ENCODE data around the gene LMO7.
"Not testable (repeated sequence)": the region's sequence is repeated elsewhere in the genome, so short reads cannot be mapped to it uniquely, and the experiment has no call there.

Gene LMO7

GRCh38 chr13:75647126-75647784 is 11.1 kb downstream of the LMO7 start:
- DNase-seq (ENCODE audit: low read depth in 4 of 4, low spot score in 1 of 4): no peak

- DNase-seq (ENCODE audit: low read depth in 4 of 4, low spot score in 1 of 4): no peak
Measured at GRCh38 chr13:75648446-75648845, 12.3 kb downstream of the LMO7 start.

DNA sequence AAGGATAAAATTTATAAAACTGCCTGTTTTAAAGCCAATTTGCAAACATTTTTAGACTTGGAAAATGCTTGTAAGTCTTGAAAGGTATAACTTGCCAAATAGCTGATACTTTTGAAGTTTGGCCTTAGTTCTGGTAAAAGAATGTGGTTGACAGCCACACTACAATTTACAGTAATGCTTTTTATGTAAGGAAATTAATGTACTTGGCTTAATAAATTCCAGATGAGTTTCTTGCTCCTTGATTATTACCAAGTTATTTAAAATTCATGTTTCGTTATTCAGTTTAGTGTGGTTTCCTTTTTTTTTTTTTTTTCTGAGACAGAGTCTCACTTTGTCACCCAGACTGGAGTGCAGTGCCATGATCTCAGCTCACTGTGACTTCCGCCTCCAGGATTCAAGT is 14.9 kb downstream of the LMO7 start:
- no peak for DNase-seq (ENCODE audit: low read depth in 4 of 4, low spot score in 1 of 4)

- DNase-seq (ENCODE audit: low read depth in 4 of 4, low spot score in 1 of 4): no peak
Measured at GRCh38 chr13:75652726-75653125, 16.6 kb downstream of the LMO7 start.

- DNase-seq (ENCODE audit: low read depth in 4 of 4, low spot score in 1 of 4): no peak
Measured at GRCh38 chr13:75656425-75656989, 20.4 kb downstream of the LMO7 start.

GRCh38 chr13:75657111-75657510 is 21.0 kb downstream of the LMO7 start:
- DNase-seq (ENCODE audit: low read depth in 4 of 4, low spot score in 1 of 4): no peak

- no peak for DNase-seq (ENCODE audit: low read depth in 4 of 4, low spot score in 1 of 4)
Measured at GRCh38 chr13:75660694-75661093, 24.6 kb downstream of the LMO7 start.

DNA sequence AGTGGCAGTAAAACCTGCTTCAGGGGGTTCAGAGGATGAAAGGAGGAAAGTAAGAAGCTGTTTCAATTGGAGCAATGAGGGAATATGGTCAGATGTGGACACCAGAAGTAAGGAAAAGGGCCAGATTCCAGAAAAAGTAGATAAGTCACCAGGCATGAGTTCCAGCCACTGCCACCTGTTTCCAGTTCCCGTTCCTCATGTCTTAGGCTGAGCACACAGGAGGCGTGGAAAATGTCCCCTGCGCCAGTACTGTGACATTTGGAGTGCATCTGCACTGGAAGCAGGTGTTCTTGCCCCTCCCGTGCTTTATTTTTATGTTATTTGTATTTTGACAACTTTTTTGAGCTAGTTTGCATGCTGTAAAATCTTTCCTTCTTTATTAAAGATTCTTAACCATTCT is 25.3 kb downstream of the LMO7 start:
- no peak for DNase-seq (ENCODE audit: low read depth in 4 of 4, low spot score in 1 of 4)

DNA sequence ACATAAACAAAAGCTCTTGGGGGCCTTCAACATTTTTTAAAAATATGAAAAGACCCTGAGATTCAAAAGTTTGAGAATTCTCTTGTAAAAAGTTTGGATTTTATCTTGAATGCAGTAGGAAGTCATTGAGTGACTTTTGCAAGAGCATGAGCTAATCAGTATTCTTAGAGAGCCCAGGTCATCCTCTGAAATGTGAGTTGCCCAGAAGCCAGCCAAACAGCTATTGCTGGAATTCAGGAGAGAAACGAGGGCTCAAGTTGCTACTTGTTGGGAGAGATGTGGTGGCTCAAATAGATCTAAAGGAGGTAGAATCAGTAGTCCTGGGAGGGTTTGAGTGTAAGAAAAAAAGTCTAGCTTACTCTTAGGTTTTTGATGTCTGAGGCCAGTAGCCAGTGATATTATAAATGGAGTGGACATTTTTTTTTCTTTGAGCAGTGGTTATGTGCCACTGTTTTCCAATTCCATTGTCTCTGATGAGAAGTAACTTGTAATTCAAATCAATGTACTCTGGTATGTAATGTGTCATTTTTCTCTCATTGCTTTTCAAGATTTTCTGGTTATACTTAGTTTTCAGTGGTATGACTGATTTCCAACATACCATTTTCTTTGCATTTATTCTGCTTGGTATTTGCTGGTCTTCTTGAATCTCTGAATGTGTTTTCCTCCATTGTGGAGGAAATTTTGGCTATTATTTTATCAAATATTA is 30.7 kb downstream of the LMO7 start:
- no peak for DNase-seq (ENCODE audit: low read depth in 4 of 4, low spot score in 1 of 4)

- DNase-seq (ENCODE audit: low read depth in 4 of 4, low spot score in 1 of 4): no peak
Measured at GRCh38 chr13:75669706-75670105, 33.6 kb downstream of the LMO7 start.

DNA sequence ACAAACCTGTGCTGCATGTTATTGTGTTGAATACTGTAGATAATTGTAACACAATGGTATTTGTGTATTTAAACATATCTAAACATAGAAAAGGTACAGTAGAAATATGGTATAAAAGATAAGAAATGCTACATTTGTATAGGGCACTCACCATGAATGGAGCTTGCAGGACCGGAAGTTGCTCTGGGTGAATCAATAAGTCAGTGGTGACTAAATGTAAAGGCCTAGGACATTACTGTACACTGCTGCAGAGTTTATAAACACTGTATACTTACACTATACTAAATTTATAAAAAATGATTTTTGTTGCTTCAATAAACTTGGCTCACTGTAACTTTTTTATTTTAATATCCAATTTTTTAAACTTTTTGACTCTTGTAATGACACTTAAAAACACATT is 34.4 kb downstream of the LMO7 start:
- no peak for DNase-seq (ENCODE audit: low read depth in 4 of 4, low spot score in 1 of 4)

- no peak for DNase-seq (ENCODE audit: low read depth in 4 of 4, low spot score in 1 of 4)
Measured at GRCh38 chr13:75675421-75675820, 39.3 kb downstream of the LMO7 start.

GRCh38 chr13:75679459-75679858 is 43.3 kb downstream of the LMO7 start:
- no peak for DNase-seq (ENCODE audit: low read depth in 4 of 4, low spot score in 1 of 4)

DNA sequence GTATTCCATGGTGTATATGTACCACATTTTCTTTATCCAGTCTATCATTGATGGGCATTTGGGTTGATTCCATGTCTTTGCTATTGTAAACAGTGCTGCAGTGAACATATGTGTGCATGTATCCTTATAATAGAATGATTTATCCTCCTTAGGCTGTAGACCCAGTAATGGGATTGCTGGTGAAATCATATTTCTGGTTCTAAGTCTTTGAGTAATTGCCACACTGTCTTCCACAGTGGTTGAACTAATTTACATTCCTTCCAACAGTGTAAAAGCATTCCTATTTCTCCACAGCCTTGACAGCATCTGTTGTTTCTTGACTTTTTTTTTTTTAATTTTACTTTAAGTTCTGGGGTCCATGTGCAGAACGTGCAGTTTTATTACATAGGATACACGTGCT is 44.1 kb downstream of the LMO7 start:
- DNase-seq (ENCODE audit: low read depth in 4 of 4, low spot score in 1 of 4): not testable (repeated sequence)

- no peak for DNase-seq (ENCODE audit: low read depth in 4 of 4, low spot score in 1 of 4)
Measured at GRCh38 chr13:75682326-75682725, 46.2 kb downstream of the LMO7 start.

- no peak for DNase-seq (ENCODE audit: low read depth in 4 of 4, low spot score in 1 of 4)
Measured at GRCh38 chr13:75685239-75685697, 49.1 kb downstream of the LMO7 start.

- no peak for DNase-seq (ENCODE audit: low read depth in 4 of 4, low spot score in 1 of 4)
Measured at GRCh38 chr13:75687150-75687763, 51.1 kb downstream of the LMO7 start.

GRCh38 chr13:75689686-75690085 is 53.6 kb downstream of the LMO7 start:
- DNase-seq (ENCODE audit: low read depth in 4 of 4, low spot score in 1 of 4): no peak

DNA sequence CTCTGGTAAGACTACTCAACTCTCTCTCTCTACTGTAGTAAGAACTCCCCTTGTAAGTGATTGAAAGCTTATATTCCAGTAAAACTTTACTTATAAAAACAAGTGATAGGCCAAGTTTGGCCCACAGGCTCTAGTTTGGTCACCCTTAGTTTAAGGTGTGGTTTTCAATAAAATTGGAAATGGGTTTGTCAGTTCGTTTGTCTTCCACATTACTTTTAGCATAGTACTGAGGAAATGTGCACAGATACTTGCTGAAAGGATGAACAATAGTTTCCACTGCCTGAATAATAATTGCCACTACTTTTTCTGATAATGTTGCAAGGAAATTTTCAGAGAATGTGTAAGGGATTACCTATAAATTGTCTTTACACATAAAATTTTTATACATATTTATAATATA is 54.5 kb downstream of the LMO7 start:
- no peak for DNase-seq (ENCODE audit: low read depth in 4 of 4, low spot score in 1 of 4)

DNA sequence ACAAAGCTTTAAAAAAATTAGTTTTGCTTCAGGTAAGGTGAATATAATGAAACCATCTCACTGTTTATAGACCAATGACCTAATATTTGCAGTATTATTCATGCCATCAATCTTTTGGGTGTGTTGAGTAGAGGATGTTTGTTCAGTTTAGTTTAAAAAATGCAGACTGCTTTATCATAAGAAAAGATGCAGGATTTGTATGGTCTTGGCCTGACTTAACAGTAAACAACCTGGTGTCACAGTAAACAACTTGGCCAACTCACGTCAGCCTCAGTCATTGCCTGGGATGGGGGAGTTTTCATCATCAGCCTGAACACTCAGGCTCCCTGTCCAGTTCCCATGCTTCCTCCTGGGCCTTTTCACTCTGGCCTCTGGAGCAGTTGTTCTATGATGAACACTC is 55.1 kb downstream of the LMO7 start:
- no peak for DNase-seq (ENCODE audit: low read depth in 4 of 4, low spot score in 1 of 4)

GRCh38 chr13:75693227-75693626 is 57.1 kb downstream of the LMO7 start:
- no peak for DNase-seq (ENCODE audit: low read depth in 4 of 4, low spot score in 1 of 4)

DNA sequence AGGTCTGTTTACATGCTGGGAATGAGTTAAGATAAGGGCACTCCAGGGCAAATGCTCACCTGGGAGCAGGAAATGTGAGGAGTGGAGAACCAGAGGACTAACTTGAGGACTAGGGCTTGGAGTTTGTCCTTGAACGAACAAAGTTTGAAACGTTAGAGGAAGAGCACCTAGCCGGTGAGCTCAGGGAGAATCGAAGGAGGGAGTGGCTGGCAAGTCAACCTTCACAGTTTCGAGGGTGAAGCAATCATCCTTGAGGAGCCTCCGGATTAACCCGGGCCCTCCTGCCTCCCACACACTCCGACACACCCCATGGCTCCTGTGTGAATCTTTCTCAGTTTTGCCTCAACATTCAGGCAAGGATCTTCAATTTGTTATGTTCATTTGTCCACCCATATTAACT is 58.6 kb downstream of the LMO7 start:
- no peak for DNase-seq (ENCODE audit: low read depth in 4 of 4, low spot score in 1 of 4)

All from stimulated activated CD4-positive, alpha-beta T cell treated with anti-CD3 and anti-CD28 coated beads, Interleukin-1b, Interleukin-23, amount 100 ng/mL, for 24 hours (primary cell).